WTC11 (cell line): ENCODE results near the gene PSMC1. TPM values are rescaled to one million over a fixed set of nuclear protein-coding genes. Genes with fewer than 3 reads are reported as not detected.

Source experiments
- ATAC-seq: fragments of 200-7000 bp; cut with Tn5 transposase; 2 replicates; pipeline ENCODE4 v1.10.0; 2021; ENCODE audit warnings: mild to moderate bottlenecking, moderate library complexity
- CTCF ChIA-PET: fragments of 300-600 bp; sonication (Branson Sonifier 250); formaldehyde crosslinking; loops from one replicate; lab custom pipeline; 2021; ENCODE audit warnings: antibody characterized with exemption; lab: Charles Lee
- POLR2A ChIA-PET: fragments of 350-600 bp; sonication (Branson Sonifier 250); formaldehyde crosslinking; loops from one replicate; lab custom pipeline; 2021; ENCODE audit warnings: antibody characterized with exemption; lab: Charles Lee
- DNase-seq: peaks from one replicate; pipeline ENCODE4 v3.0.0; 2021; ENCODE audit warnings: low spot score
- H3K27ac Mint-ChIP-seq: 2 replicates; pipeline ENCODE4 v1.8.0; 2021; ENCODE audit warnings: mixed read lengths
- H3K27me3 Mint-ChIP-seq: 2 replicates; pipeline ENCODE4 v1.8.0; 2021; ENCODE audit warnings: low read depth, mild to moderate bottlenecking, moderate library complexity, mixed read lengths
- H3K36me3 Mint-ChIP-seq: 2 replicates; pipeline ENCODE4 v1.8.0; 2021; ENCODE audit warnings: mixed read lengths
- H3K4me1 Mint-ChIP-seq: 2 replicates; pipeline ENCODE4 v1.8.0; 2022; ENCODE audit warnings: mixed read lengths
- H3K4me3 Mint-ChIP-seq: 2 replicates; pipeline ENCODE4 v1.8.0; 2021; ENCODE audit warnings: mild to moderate bottlenecking, moderate library complexity, mixed read lengths
- H3K9me3 Mint-ChIP-seq: 2 replicates; pipeline ENCODE4 v1.8.0; 2021; ENCODE audit warnings: mixed read lengths
- AFF4 ChIP-seq: sonication (generic); formaldehyde crosslinking; IDR thresholded peaks from 2 replicates; pipeline ENCODE4 v1.8.1; 2023; ENCODE audit warnings: mild to moderate bottlenecking, missing genetic modification reagents, borderline replicate concordance
- ATF1 ChIP-seq: sonication (generic); formaldehyde crosslinking; IDR thresholded peaks from 2 replicates; pipeline ENCODE4 v1.8.1; 2023; ENCODE audit warnings: mild to moderate bottlenecking, moderate library complexity, missing genetic modification reagents
- CREB1 ChIP-seq: sonication (generic); formaldehyde crosslinking; IDR thresholded peaks from 2 replicates; pipeline ENCODE4 v1.8.0; 2023; ENCODE audit warnings: mild to moderate bottlenecking, missing genetic modification reagents
- CREM ChIP-seq: sonication (generic); formaldehyde crosslinking; IDR thresholded peaks from 2 replicates; pipeline ENCODE4 v1.8.1; 2022; ENCODE audit warnings: mild to moderate bottlenecking, missing genetic modification reagents, moderate library complexity
- E2F4 ChIP-seq: sonication (generic); formaldehyde crosslinking; IDR thresholded peaks from 2 replicates; pipeline ENCODE4 v1.8.1; 2022; ENCODE audit warnings: low read depth, mild to moderate bottlenecking, moderate library complexity, missing genetic modification reagents, borderline replicate concordance
- FOXJ3 ChIP-seq: sonication (generic); formaldehyde crosslinking; IDR thresholded peaks from 2 replicates; pipeline ENCODE4 v1.9.0; 2021; ENCODE audit warnings: missing genetic modification reagents, mild to moderate bottlenecking, borderline replicate concordance
- GRHL2 ChIP-seq: fragments of 250-450 bp; sonication (Bioruptor Pico); IDR thresholded peaks from 2 replicates; pipeline ENCODE4 v1.8.0; 2022; ENCODE audit warnings: mild to moderate bottlenecking, moderate library complexity; ENCODE audit not compliant: insufficient replicate concordance, severe bottlenecking
- GTF2I ChIP-seq: fragments of 250-450 bp; sonication (Bioruptor Pico); conservative IDR thresholded peaks from 2 replicates; pipeline ENCODE4 v1.4.0; 2021; ENCODE audit warnings: mild to moderate bottlenecking
- KAT7 ChIP-seq: sonication (generic); formaldehyde crosslinking; IDR thresholded peaks from 2 replicates; pipeline ENCODE4 v1.8.1; 2023; ENCODE audit warnings: missing genetic modification reagents, mild to moderate bottlenecking, borderline replicate concordance
- MXD4 ChIP-seq: fragments of 250-450 bp; sonication (Bioruptor Pico); IDR thresholded peaks from 2 replicates; pipeline ENCODE4 v1.8.0; 2021; ENCODE audit warnings: mild to moderate bottlenecking, moderate library complexity, borderline replicate concordance
- SOX15 ChIP-seq: fragments of 250-450 bp; sonication (Bioruptor Pico); IDR thresholded peaks from 2 replicates; pipeline ENCODE4 v1.9.0; 2021; ENCODE audit warnings: mild to moderate bottlenecking
- TCF7 ChIP-seq: sonication (generic); formaldehyde crosslinking; IDR thresholded peaks from 2 replicates; pipeline ENCODE4 v1.8.0; 2022; ENCODE audit warnings: mild to moderate bottlenecking, low read depth, missing genetic modification reagents, moderate library complexity
- TP53 ChIP-seq: sonication (generic); formaldehyde crosslinking; IDR thresholded peaks from 2 replicates; pipeline ENCODE4 v1.8.1; 2023; ENCODE audit warnings: mild to moderate bottlenecking, missing genetic modification reagents
- ZMAT4 ChIP-seq: fragments of 250-450 bp; sonication (Bioruptor Pico); IDR thresholded peaks from 2 replicates; pipeline ENCODE4 v1.9.0; 2021; ENCODE audit warnings: mild to moderate bottlenecking
- ZNF219 ChIP-seq: sonication (generic); formaldehyde crosslinking; IDR thresholded peaks from 2 replicates; pipeline ENCODE4 v1.8.0; 2023; ENCODE audit warnings: missing genetic modification reagents, mild to moderate bottlenecking, borderline replicate concordance
- total RNA-seq: library from RNA; stranded (reverse); gene quantifications from 3 replicates; pipeline ENCODE4 v1.2.3, GENCODE V29; 2021

The PSMC1 gene
- total RNA-seq, 1 experiment from 2014 or later: 88.9 TPM

- TF ChIP-seq ZMAT4 (CRISPR knock-in tag) (no peak), SOX15 (CRISPR knock-in tag) (no peak), FOXJ3 (CRISPR knock-in tag) (no peak), ATF1 (CRISPR knock-in tag) (no peak), CREM (CRISPR knock-in tag) (no peak)
- TF ChIP-seq, all 79 proteins: peak for 0
- ATAC-seq (no peak), DNase-seq (no peak)
- Mint-ChIP-seq H3K4me3 (no peak overlapping the region), H3K27me3 (no peaks in the 10 kb centered on the region), H3K36me3 (peaks cover 79% of the 10 kb centered on the region), H3K27ac (no peak overlapping the region), H3K9me3 (no peaks in the 10 kb centered on the region), H3K4me1 (no peaks in the 10 kb centered on the region)
- ChIA-PET POLR2A (no interaction called here), CTCF (interaction anchor here (1.1 to 1.2 kb wide), 2 partner anchors 9 to 293 kb away, joined by 3 read pairs; no protein-coding TSS in a partner anchor)
Observed at GRCh38 chr14:90266441-90267154, 10.2 kb downstream of the PSMC1 start.

GRCh38 chr14:90268420-90268819 lies 12.1 kb downstream of the PSMC1 start:
- DNase-seq (no peak), ATAC-seq (no peak)
- CTCF ChIA-PET: interaction anchor here (1.1 kb wide), 1 partner anchor 9 kb away, joined by 4 read pairs; no protein-coding TSS in a partner anchor
- H3K27ac Mint-ChIP-seq: no peak overlapping the region
- no peaks in the 10 kb centered on the region for H3K4me1 Mint-ChIP-seq
- no peaks in the 10 kb centered on the region for H3K27me3 Mint-ChIP-seq
- no peaks in the 10 kb centered on the region for H3K9me3 Mint-ChIP-seq
- POLR2A ChIA-PET: no interaction called here
- H3K36me3 Mint-ChIP-seq: peaks cover 87% of the 10 kb centered on the region
- no peak overlapping the region for H3K4me3 Mint-ChIP-seq
- TF ChIP-seq TP53 (no peak), ZNF219 (CRISPR knock-in tag) (no peak), E2F4 (CRISPR knock-in tag) (no peak), KAT7 (CRISPR knock-in tag) (no peak)

- Mint-ChIP-seq H3K4me1 (0 out of 2 replicates have a peak, but pooled peaks cover 2% of the 10 kb centered on the region), H3K27me3 (no peaks in the 10 kb centered on the region), H3K36me3 (peaks cover 56% of the 10 kb centered on the region), H3K9me3 (no peaks in the 10 kb centered on the region), H3K27ac (no peak overlapping the region), H3K4me3 (no peak overlapping the region)
- POLR2A ChIA-PET: no interaction called here
- ATAC-seq: no peak
- no peak for DNase-seq
- CTCF ChIA-PET: no interaction called here
- TF ChIP-seq TCF7 (CRISPR knock-in tag) (no peak), SOX15 (CRISPR knock-in tag) (no peak)
Observed at GRCh38 chr14:90272523-90272922, 16.2 kb downstream of the PSMC1 start.

- Mint-ChIP-seq H3K27ac (no peak overlapping the region), H3K4me1 (0 out of 2 replicates have a peak, but pooled peaks cover 2% of the 10 kb centered on the region), H3K9me3 (no peaks in the 10 kb centered on the region), H3K4me3 (no peak overlapping the region), H3K27me3 (no peaks in the 10 kb centered on the region), H3K36me3 (peaks cover 46% of the 10 kb centered on the region)
- DNase-seq (no peak), ATAC-seq (no peak)
- POLR2A ChIA-PET: no interaction called here
- CTCF ChIA-PET: interaction anchor here (1.0 to 1.4 kb wide), 2 partner anchors 13 to 126 kb away, joined by 3 read pairs; no protein-coding TSS in a partner anchor
- no peak for TF ChIP-seq MXD4 (CRISPR knock-in tag)
- TF ChIP-seq CREB1 (CRISPR knock-in tag): no peak
- TF ChIP-seq GRHL2 (CRISPR knock-in tag): no peak
- no peak for TF ChIP-seq AFF4 (CRISPR knock-in tag)
- TF ChIP-seq GTF2I: no peak
Observed at GRCh38 chr14:90273532-90273931, 17.2 kb downstream of the PSMC1 start.
